AG10803 (cell line): ENCODE data around the gene CLDN3.

Experiments used
- DNase-seq: peaks from one replicate; pipeline ENCODE4 v3.0.0; 2010; ENCODE audit warnings: low read depth
- H3K4me3 ChIP-seq: 2 replicates; pipeline ENCODE4 v1.5.1; 2011; ENCODE audit warnings: mild to moderate bottlenecking, low read length, control low read depth
- CTCF ChIP-seq: conservative IDR thresholded peaks from 2 replicates; pipeline ENCODE4 v1.5.1; 2011; ENCODE audit warnings: mild to moderate bottlenecking, low read length, control low read depth, inconsistent platforms

The CLDN3 gene

GRCh38 chr7:73740212-73740611 is 29.9 kb downstream of the CLDN3 start:
- no peak for DNase-seq
- TF ChIP-seq CTCF, result no peak

GRCh38 chr7:73739387-73739767 is 30.7 kb downstream of the CLDN3 start:
- TF ChIP-seq CTCF, result no peak
- peak overlapping the region; percentile 86 for H3K4me3 ChIP-seq
- no peak for DNase-seq

More at GRCh38 chr7:73740212-73740611, 29.9 kb downstream of the CLDN3 start:
- H3K4me3 ChIP-seq, result no peak overlapping the region

- DNase-seq, result peak; percentile 95
- no peak for TF ChIP-seq CTCF
- peak within 1 kb of the TSS; percentile 86 for H3K4me3 ChIP-seq
These were observed 31.3 kb downstream of the CLDN3 start, which contains the start of gene ABHD11 for GRCh38 chr7:73738612-73739386. ABHD11 (minus strand) TSS chr7:73738802; CDS start chr7:73738770, 32 bp downstream.

GRCh38 chr7:73738220-73738611 is 31.9 kb downstream of the CLDN3 start:
- DNase-seq, result peak; percentile 45
- no peak for TF ChIP-seq CTCF
- H3K4me3 ChIP-seq, result peak overlapping the region; percentile 86

GRCh38 chr7:73737491-73738219 is 32.4 kb downstream of the CLDN3 start:
- no peak for TF ChIP-seq CTCF
- DNase-seq, result no peak
- H3K4me3 ChIP-seq, result peak overlapping the region; percentile 86

- no peak for DNase-seq
- no peak overlapping the region for H3K4me3 ChIP-seq
- TF ChIP-seq CTCF, result no peak
These were observed 33.2 kb downstream of the CLDN3 start for GRCh38 chr7:73736885-73737284.

- no peak for DNase-seq
- no peak for TF ChIP-seq CTCF
- no peak overlapping the region for H3K4me3 ChIP-seq
These were observed 34.6 kb downstream of the CLDN3 start for GRCh38 chr7:73735528-73735905.
